GM18502 (cell line): ENCODE data around the gene CAPZA1.

Experiments used
- ATAC-seq: cut with Tn5 transposase; IDR thresholded peaks from one replicate; pipeline ENCODE4 v1.9.1; 2021; ENCODE audit warnings: mild to moderate bottlenecking; ENCODE audit not compliant: unreplicated experiment, poor library complexity

Gene CAPZA1

DNA sequence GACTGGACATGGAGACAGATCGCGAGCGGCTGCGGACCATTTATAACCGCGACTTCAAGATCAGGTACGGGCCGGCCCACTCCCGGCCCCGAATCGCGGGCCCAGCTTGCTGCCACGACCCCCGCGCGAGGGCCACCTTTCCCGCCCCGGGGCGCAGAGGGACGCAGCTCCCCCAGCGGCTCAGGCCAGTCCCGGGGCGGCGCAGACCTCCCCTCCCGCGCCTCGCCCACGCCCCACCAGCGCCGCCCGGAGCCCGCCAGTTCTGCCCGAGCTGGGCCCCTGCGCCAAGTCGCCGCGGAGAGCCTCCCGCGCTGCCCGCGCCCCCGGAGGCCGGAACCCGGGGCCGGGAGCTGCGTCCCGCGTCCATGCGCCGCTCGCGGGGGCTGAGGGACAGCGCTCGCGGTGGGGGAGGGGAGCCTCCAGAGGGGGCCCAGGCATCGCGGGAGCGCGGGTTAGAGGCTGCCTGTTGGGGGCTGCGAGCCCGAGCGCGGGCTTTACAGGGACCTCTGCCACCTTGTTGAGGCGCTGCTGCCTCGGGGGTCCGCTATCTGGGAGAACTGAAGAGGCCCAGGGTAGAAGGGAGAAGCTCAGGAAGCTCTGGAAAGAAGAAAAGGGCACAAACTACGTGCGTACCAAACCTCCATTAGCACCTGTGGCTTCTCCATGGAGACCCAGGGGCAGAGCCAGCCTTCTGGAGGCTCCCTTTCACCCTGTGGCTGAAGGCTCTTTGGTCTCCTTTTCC lies 55.5 kb downstream of the CAPZA1 start:
- ATAC-seq = peak; percentile 43

DNA sequence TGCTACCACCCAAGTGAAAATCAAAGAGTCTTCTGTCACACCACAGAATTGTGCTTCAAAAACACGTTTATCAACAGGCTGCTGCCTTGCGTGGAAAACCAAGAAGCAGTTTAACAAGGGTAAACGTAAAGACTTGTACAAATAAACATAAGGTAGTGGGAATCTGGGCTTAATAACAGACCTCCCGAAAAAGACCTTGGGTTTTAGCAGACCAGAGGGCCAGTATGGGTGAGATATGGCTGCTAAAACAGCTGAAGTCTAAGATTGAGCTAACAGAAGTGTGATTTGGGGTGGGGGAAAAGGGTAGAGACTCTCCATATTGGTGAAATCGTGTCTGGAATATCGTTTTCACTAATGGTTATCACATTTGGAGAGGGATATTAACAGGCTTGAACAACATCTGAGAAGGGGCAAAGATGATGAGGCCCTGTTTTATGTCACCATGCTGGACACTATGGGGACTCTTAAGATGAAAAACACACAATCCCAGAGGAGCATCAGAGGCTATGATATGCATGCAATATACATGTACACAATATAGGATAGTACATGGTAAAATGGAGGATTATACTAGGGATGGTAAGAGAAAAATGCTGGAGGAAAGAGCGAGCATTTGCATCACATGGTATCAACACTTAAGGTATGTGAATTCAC lies 56.2 kb downstream of the CAPZA1 start:
- ATAC-seq = no peak

DNA sequence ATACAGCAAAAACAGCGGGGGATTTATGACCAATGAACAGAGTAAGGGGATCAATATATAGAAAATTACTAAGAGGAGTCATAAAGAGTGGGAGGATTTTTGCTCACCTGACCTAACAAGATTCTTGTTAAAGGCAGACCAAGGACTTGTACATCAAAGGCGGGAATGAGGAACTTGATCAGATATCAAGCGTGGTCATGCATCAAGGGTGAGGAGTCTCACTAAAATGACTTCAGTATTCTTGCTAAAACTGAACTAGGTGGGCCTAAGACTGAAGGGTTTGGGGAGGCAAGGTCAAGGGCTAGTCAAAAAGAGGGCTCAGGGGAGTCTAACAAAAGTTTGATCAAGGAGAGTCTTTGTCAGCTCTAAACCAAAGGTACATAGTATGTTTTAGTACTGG lies 56.9 kb downstream of the CAPZA1 start:
- no peak for ATAC-seq

DNA sequence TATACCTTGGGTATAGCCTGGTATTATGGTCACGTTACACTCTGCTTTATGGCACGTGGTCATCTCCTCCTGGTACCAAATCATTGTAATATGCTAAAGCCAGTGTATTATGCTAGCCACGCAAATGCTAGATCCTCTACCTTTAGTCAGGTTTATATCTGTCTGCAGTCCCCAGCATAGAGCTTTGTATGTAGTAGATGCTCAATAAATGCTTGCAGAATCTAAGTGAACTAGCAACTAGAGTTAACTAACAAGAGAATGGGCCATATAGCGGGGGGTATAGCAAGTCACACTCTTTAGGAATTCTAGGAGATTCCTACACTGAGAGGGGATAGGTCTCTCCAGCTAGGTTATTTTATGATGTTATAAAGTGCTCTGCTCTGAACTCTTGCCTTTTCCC lies 57.9 kb downstream of the CAPZA1 start:
- ATAC-seq = no peak

DNA sequence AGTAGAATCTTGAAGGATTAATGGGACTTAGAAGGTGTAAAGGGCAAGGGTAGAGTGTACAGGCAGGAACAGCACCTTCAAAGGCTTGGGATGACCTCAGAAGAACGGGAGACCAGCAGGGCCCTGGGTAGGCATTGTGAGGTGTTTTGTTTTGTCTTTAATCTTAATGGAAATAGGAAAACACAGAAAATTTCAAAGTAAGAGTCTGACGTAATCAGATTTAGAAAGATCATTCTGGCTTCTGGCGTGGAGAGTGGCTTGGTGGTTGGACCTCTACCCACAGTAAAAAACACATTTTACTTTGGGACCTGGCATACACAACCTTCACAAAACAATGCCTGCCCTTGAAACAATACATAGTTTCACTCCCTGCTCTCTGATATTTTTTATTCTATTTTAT lies 59.0 kb downstream of the CAPZA1 start:
- ATAC-seq = no peak

DNA sequence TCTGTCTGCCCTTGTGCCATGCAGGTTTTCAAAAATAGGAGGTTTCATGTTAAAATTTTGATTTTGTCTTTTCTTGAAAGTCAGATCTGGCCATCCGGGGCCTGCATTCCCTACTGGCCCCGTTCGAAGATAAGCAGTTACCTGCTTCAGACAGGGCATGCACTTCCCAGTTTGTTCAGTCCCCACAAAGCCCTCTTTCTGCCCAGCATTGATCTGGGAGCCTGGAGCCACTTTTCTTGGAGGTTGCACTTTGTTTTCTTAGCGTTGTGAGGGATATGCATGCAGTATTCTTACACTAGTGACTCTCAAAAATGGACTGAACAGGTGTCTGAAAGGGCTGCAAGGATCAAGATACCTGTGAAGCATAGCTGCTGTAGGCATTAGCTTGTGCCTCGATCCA lies 66.3 kb downstream of the CAPZA1 start:
- ATAC-seq = no peak

DNA sequence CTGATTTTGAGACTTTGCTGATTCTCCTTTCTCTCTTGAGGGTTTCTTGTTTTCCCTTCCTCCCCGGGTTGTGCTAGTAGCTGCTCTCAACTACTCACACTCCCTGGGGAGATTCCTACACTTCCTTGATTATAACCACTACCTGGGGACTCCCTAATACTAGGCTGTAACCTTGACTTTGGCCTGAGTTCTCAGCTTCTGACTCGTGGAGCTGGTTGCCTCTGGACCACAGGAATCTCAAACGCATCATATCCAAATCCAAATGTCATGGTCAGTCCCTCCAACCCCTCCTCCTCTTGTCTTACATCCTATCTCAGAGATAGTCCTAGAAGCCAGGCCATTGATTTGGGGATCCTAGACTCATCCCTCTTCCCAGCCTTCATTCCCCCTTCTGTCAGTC lies 66.8 kb downstream of the CAPZA1 start:
- no peak for ATAC-seq

DNA sequence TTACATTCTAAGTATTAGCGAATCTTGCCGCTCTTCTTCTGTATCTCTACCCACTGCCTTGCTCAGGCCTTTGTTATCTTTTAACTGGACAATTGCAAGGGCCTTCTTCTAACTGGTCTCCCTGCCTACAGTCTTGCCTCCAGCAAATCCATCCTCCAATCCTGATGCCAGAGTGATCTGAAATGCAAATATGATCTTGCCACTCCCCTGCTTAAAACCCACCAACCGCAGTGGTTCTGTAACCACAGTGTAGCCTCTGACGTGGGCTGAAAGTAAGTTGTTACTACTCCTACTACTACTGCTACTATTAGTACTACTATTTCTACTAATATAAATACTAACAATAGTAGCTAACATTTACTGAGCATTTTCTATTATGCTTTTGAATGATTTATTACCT lies 67.2 kb downstream of the CAPZA1 start:
- ATAC-seq = no peak

DNA sequence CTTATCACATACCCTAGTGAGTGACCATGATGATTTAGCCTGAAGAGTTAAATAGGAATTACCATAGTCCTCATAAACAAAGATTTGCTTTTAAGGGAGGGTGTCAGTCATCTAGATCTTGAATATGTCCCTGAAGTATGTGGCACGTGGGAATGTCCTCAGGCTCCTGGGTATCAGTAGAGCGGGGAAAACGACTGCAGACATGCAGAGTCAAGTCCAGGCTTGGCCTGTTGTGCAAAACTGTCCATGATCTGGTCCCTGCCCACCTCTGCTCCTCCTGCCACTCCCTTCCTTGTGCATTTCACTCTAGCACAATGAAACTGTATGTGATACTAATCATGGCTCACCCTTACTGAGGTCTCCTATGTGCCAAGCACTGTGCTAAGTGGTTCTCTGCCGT lies 67.7 kb downstream of the CAPZA1 start:
- no peak for ATAC-seq

DNA sequence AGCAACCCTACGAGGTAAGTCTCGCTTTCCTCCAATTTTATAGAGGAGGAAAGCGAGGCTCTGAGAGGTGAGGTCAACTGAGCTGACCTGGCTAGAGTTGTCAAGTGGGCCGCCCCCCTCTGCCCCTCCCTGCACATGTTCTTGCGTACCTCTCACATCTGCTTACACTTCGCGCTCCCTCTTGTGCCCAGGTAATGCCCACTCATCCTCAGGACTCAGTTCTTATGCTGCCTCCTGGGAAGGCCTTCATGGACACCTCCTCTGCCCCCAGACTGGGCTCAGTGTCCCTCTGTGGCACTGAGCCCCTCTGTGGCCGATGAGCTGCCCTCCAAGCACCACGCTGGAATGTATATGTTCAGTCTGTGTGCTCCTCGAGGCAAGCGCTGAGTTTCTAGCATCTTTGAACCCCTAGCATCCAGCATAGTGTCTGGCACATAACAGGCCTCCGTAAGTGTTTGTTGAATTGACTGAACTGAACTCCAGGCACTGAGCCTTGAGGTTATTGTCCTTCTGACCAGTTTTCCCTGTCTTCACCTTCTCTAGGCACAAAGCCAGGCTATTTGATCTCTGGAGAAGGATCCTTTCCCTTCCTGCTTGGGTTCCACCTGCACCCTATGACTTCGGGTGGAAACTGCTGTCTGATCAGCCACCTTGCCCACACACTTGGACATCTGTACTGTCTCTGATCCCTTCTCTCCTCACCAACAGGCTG lies 68.3 kb downstream of the CAPZA1 start:
- no peak for ATAC-seq

DNA sequence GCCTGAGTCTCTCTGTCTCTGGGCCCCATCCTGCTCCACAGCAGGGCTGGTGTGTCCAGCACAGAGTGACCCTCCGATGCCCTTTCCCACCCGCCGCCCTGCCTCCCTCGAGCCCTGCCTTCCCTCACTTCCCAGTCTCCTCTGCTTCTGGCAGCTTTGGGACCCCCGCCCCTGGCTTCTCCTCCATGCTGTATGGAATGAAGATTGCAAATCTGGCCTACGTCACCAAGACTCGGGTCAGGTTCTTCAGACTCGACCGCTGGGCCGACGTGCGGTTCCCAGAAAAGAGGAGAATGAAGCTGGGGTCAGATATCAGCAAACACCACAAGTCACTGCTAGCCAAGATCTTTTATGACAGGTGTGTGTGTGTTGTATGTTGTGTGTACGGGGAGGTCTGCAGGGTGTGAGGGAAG lies 69.2 kb downstream of the CAPZA1 start:
- no peak for ATAC-seq

DNA sequence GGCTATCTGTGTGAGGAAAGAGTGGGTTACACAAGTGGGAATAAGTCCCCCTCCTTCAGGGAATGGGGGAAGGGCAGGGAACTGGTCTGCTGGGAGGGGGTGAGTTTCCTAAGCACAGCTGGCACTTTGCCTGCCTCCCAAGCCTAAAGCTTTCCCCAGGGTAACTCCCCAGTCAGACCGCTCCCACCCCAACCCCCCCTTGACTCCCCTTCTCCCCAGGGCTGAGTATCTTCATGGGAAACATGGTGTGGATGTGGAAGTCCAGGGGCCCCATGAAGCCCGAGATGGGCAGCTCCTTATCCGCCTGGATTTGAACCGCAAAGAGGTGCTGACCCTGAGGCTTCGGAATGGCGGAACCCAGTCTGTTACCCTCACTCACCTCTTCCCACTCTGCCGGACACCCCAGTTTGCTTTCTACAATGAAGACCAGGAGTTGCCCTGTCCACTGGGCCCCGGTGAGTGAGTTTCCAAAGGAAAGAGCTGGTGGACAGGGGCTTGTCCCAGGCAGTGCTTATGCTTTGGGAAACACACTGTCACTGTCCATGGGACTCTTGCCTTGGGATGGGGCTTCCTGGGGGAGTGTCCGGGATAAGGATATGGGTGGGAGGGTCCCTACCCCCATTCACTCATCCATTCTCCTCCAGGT lies 69.7 kb downstream of the CAPZA1 start:
- no peak for ATAC-seq

DNA sequence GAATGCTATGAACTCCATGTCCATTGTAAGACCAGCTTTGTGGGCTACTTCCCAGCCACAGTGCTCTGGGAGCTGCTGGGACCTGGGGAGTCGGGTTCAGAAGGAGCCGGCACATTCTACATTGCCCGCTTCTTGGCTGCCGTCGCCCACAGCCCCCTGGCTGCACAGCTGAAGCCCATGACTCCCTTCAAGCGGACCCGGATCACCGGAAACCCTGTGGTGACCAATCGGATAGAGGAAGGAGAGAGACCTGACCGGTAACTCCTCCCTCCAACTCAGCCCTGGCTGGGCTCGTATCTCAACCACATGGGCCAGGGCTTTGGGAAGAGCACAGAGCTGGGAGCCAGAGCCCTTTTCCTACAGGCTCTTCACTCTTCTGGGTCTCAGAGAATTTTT lies 70.2 kb downstream of the CAPZA1 start:
- ATAC-seq = no peak

DNA sequence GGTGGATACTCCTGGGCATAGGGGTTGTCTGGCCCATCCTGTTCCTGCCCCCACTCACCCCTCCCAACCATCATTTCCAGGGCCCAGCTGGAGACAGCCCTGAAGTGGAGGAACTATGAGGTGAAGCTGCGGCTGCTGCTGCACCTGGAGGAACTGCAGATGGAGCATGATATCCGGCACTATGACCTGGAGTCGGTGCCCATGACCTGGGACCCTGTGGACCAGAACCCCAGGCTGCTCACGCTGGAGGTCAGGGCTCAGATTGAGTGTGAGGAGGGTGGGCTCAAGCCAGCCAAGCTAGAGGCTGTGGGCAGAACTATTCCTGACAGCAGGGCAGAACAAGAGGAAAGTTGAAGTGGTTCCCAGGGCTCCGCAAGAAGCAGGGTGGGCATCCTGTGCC lies 73.0 kb downstream of the CAPZA1 start:
- ATAC-seq = no peak

DNA sequence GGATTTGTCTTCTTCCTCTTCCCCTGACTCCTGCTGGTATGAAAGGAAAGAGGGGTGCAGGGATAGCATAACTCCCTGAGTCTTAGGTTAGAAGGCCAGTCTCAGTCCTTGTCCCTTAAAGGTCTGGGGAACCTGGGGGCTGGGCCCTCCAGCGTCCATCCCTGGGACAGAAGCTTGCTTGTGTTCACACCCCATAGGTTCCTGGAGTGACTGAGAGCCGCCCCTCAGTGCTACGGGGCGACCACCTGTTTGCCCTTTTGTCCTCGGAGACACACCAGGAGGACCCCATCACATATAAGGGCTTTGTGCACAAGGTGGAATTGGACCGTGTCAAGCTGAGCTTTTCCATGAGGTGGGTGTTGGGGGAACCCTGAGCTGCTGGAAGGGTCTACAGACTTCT lies 74.2 kb downstream of the CAPZA1 start:
- ATAC-seq = no peak

DNA sequence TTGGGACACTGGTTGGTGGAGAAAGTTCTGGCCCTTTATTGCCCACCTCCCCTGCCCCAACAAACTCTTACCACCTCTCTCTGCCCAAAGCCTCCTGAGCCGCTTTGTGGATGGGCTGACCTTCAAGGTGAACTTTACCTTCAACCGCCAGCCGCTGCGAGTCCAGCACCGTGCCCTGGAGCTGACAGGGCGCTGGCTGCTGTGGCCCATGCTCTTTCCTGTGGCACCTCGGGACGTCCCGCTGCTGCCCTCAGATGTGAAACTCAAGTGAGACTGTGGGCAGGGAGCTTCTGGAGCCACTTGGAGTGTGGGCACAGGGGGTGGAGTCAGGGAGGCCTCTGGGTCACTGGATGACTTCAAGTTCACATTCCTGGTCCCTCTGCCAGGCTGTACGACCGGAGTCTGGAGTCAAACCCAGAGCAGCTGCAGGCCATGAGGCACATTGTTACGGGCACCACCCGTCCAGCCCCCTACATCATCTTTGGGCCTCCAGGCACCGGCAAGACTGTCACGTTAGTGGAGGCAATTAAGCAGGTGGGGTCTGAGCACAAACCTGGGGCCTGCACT lies 74.8 kb downstream of the CAPZA1 start:
- no peak for ATAC-seq

DNA sequence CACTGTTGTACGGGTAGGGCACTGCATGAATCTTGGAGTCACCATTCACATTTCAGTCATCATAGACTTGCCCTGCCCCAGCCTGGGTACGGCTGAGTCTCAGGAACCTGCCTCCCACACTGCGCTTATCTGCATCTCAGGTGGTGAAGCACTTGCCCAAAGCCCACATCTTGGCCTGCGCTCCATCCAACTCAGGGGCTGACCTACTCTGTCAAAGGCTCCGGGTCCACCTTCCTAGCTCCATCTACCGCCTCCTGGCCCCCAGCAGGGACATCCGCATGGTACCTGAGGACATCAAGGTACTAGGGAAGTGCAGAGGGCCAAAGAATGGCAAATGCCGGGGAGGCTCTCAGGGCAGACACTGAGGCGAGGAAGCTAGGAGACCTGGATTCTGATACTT lies 75.6 kb downstream of the CAPZA1 start:
- ATAC-seq = no peak

DNA sequence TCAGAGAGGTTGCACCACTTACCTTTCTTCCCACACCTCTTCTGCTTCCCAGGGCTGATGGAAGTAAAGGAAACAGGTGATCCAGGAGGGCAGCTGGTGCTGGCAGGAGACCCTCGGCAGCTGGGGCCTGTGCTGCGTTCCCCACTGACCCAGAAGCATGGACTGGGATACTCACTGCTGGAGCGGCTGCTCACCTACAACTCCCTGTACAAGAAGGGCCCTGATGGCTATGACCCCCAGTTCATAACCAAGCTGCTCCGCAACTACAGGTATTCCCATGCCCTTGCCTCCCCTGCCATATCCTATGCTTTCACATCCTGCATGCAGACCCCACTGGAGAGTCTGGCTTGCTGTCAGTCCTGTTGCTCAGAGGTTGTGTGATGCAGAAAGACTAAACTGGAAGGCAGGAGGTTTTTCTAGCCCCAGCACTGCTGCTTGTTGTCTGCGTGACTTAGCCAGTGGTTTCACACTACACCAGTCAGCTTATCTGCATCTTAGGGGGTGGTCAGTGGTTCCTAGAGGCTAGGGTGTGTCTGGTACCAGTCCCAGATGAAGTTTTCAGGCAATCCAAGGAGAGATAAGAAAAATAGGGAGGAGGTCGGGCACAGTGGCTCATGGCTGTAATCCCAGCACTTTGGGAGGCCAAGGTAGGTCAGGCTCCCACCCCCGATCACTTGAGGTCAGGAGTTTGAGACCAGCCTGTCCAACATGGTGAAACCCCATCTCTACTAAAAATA lies 77.1 kb downstream of the CAPZA1 start:
- no peak for ATAC-seq

DNA sequence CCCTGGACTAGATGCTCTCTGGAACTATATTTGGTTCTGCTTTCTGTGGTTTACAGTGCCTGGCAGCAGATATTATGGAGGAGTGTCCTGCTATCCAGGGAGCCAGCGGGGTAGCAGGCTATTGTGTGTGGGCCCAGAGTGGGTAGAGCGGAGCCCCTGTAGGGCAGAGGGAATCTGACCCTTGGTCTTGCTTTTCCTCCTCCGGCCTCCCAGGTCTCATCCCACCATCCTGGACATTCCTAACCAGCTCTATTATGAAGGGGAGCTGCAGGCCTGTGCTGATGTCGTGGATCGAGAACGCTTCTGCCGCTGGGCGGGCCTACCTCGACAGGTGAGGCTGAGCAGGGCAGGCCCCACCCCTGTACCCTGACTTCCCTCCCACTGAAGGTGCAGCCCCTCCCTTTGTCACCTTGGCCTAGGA lies 78.2 kb downstream of the CAPZA1 start:
- ATAC-seq = no peak
